ENCODE results near the gene FBXW7.
A peak's percentile ranks its signal among the peaks of the same experiment; 100 is the strongest.

FBXW7 gene

GRCh38 chr4:152421576-152421975 lies 114.3 kb downstream of the FBXW7 start:
- no peak for DNase-seq

DNA sequence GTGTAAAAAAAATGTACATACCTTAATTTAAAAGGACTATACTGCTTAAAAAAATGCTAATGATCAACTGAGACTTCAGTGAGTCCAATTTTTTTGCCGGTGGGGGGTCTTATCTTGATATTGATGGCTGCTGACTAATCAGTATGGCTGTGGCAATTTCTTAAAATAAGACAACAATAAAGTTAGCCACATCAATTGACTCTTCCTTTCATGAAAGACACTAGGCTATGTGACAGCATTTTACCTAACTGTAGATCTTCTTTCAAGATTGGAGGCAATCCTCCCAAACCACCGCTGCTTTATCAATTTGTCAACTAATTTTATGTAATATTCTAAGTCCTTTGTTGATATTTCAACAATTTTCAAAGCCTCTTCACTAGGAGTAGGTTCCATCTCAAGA lies 116.1 kb downstream of the FBXW7 start:
- DNase-seq, result no peak

DNA sequence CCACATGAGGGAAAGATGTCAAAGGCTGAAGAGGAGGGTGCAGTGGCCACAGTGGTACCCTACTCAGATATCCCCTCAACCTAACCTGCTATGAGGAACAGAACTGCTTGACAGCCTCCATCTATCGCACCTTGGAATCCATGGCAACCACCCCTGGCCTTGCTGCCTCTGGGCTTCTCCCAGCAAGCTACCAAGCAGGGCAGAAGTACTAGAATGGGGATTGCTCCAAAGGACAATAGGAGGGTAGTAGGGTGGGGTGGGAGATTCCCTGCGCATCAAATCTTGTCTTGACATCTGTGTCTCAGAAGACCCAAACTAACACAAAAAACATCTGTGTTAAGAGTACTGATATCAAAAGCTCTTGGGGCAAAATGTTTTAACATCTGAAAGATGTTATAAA lies 118.2 kb downstream of the FBXW7 start:
- DNase-seq, result no peak

DNA sequence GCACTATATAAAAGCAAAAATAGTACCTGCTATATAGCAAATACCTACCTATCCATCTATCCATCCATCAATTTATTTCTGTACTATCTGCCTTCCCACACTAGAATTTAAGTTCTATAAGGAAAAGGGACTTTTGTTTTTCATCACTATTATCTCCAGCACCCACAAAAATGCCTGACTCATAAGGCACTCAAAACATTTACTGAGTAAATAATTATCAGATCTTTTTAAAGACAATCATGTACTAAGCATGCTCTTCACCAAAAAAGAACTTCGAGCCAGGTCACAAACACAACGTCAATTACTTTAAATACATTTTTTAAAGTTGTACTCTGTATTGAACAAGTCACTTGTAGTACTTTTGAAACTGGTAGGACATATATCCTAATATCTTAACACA lies 119.9 kb downstream of the FBXW7 start:
- DNase-seq, result peak; percentile 17

DNA sequence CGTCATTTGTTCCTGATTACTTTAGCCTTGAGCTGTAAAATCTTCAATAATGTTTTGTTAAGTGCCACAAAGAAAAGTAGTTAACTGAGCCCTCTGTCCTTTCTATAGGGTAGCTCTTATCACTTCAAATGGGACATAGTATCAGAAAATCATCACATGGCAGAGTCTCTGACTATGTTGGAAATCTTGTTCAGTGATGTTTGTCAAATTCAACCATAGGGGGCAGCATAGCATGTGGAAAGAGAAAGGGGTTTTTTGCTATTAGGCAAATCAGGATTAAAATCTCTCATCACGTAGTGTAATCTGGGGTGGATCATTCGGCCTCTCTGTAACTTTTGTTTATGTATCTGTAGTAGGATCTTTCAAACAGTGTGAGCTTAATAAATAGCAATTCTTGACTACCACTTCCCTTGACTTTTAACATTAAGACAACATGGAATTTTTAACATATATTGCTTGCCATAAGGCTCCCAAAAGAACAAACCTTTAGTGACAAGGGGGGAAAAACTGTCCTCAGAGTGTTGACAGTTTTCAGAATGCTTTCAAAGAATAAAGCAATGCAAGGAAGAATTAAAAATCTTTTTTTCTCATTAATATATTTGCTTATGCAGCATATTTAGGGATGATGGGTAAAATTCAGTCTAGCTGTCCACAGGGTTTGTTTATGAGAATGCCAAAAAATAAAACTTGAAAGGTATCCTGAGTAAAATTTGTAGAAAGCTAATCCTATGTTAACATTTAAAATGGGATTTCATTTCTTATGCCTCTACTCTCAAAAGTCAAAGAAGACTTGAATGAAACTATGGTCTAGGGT lies 127.2 kb downstream of the FBXW7 start:
- DNase-seq, result peak; percentile 27

DNA sequence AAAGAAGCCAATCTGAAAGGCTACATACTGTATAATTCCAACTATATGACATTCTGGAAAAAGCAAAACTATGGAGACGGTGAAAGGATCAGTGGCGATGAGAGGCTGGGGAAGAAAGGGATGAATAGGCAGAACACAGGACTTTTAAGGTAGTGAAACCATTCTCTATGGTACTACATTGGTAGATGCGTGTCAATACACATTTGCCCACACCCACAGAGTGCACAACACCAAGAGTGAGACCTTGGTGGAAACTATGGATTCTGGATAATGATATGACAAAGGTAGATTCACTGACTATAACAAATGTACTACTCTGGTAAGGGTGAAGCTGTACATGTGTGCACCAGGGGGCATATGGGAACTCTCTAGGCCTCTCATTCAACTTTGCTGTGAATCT lies 134.5 kb downstream of the FBXW7 start:
- DNase-seq, result no peak

DNA sequence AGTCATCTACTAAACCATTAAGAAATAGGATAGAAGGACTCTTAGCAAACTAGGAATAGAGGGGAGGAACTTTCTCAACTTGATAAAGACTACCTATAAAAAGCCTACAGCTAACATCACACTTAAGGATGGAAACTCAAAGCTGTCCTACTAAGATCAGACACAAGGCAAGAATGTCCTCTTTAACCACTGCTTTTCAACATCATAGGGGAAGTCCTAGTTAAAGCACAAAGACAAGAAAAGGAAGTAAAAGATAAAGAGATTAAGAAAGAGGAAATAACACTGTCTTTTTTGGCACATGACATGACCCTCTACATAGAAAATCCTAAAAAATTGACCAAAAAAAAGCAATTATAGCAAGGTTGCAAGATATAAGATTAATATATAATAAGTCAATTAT lies 136.6 kb downstream of the FBXW7 start:
- no peak for DNase-seq

GRCh38 chr4:152398060-152398459 lies 137.8 kb downstream of the FBXW7 start:
- peak; percentile 19 for DNase-seq

DNA sequence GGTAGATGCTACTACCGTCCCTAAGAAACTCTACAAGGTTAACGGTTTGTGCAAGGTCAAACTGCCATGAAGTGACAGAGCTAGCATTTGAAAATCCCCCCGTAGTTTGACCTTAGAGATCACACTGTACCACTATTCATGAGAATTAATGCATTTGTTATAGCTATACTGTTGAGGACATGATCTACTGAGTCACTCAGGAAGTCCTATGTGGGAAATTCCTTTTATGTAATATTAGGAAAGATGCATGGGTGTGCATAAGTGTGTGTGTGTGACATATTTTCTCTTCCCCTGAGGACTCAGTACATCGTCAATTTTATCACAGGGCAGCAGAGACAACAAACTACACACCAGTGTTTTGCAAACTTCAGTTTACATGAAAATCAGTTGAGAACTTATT lies 141.1 kb downstream of the FBXW7 start:
- DNase-seq, result no peak

GRCh38 chr4:152392079-152392478 lies 143.8 kb downstream of the FBXW7 start:
- DNase-seq, result no peak

GRCh38 chr4:152390216-152390615 lies 145.7 kb downstream of the FBXW7 start:
- DNase-seq, result no peak

GRCh38 chr4:152389359-152389758 lies 146.5 kb downstream of the FBXW7 start:
- DNase-seq, result no peak

DNA sequence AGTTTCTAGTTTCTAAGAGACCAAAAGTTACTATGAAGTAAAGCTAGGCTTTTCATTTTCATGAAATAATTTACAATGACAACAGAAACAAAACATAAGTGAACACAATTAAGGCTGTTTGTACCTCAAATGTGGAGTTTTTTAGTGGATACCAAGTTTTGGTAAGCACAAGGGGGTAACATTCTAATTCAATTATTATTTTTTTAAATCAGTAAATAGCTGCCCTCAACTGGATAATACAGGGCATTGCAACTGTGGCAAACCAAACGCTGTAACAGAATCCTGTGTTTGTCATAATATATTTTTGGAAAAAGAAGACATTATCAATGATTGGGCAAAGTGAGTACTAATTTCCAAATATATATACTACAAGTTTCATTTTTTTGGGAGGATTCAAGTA lies 150.3 kb downstream of the FBXW7 start:
- peak; percentile 8 for DNase-seq

- no peak for DNase-seq
Observed at GRCh38 chr4:152382057-152382785, 153.7 kb downstream of the FBXW7 start.

- no peak for DNase-seq
Observed at GRCh38 chr4:152380919-152381318, 155.0 kb downstream of the FBXW7 start.

DNA sequence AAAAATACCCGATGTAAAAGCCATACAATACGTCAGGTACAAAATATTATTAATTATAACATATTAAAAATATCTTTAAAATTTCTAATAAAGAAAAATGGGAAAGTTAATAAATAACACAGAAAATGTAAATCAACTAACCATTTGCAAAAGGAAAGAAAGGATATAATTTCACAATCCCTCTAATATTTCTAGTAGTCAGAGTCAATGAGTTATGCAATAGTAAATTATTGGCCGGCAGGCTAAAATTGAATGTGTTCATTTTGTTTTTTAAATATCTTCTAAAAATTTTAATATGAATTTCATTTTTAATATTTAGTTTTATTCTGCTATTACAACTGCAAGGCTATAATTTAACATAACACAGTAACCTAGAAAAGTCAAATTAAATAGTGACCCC lies 155.7 kb downstream of the FBXW7 start:
- no peak for DNase-seq

- DNase-seq, result peak; percentile 39
Observed at GRCh38 chr4:152374606-152375285, 161.1 kb downstream of the FBXW7 start.

GRCh38 chr4:152374153-152374552 lies 161.7 kb downstream of the FBXW7 start:
- no peak for DNase-seq

- no peak for DNase-seq
Observed at GRCh38 chr4:152372444-152372843, 163.4 kb downstream of the FBXW7 start.

DNA sequence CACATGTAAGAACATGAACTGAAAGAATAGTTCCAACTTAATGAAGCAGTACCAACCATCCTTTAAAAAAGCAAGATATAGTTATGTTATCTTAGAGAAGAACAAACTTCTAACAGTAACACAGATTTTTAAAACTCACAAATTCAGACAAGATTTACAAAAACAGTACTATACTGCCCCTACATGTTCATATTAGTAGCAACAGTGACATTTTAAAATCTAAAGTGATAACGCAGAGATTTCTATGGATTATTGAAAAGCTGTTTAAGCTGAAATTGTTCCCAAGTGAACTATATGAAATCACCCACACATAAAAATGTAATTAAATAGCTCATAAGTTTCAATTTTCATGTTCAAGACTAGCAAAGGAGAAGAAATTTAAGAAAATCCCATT lies 166.0 kb downstream of the FBXW7 start:
- no peak for DNase-seq

GRCh38 chr4:152369203-152369901 lies 166.5 kb downstream of the FBXW7 start:
- DNase-seq, result no peak

GRCh38 chr4:152368001-152368400 lies 167.9 kb downstream of the FBXW7 start:
- no peak for DNase-seq

DNA sequence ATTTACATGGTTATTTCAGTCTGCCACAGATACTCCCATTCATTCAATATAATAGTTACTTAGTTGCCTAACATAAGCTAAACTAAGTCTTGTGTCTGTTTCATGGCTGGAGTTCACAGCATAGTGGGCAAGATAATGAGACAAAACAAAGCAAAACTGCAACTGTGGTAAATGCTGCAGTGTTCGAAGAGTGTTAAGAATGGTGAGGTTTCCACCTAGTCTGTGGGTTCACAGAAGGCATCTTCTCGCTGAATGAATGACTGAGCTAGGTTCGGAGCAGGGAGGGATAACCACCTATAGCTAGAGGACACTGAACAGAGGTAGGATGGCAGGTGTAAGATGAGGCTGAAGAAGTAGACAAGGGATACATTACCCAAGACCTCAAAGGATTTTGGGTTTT lies 171.0 kb downstream of the FBXW7 start:
- no peak for DNase-seq

Data from fibroblast of upper back skin (primary cell).